HepG2 (cell line): ENCODE data around the gene PIK3C3. TPM values are rescaled to one million over a fixed set of nuclear protein-coding genes. Genes with fewer than 3 reads are reported as not detected.

Experiments
- ATAC-seq: fragments of 200-7000 bp; cut with Tn5 transposase; 3 replicates; pipeline ENCODE4 v1.9.1; 2020; ENCODE audit warnings: mild to moderate bottlenecking, moderate library complexity
- BruUV-seq: library from RNA; stranded (reverse); fragments of 400-500 nt; replicated peaks from 2 replicates; lab custom pipeline; 2021; lab: Mats Ljungman, UMichigan
- CTCF ChIA-PET: fragments of 300-600 bp; formaldehyde crosslinking; extraction: SDS; loops from one replicate; lab custom pipeline; 2021; ENCODE audit warnings: low total read pairs, inconsistent platforms, low intra/inter-chr PET ratio; lab: Yijun Ruan, JAX
- POLR2A ChIA-PET: fragments of 350-600 bp; sonication (Branson Sonifier 250); formaldehyde crosslinking; loops from one replicate; lab custom pipeline; 2020; ENCODE audit warnings: antibody characterized with exemption, inconsistent platforms; lab: Yijun Ruan, JAX
- DNase-seq: peaks from one replicate; pipeline ENCODE4 v3.0.0-alpha.2; 2015; ENCODE audit warnings: low spot score
- FAIRE-seq: peaks from 3 replicates; lab custom pipeline; 2011; peaks lifted over from hg19 to GRCh38; lab: Jason Lieb, UNC
- H2AFZ ChIP-seq: one replicate; pipeline ENCODE4 v1.6.1; 2011; ENCODE audit warnings: low read length, inconsistent platforms
- H3K27ac ChIP-seq: fragments of 300-600 bp; 3 replicates; pipeline ENCODE4 v1.8.0; 2011; ENCODE audit warnings: mixed run types, mild to moderate bottlenecking, mixed read lengths, low read length, inconsistent platforms; ENCODE audit not compliant: insufficient read depth; ENCODE audit errors: extremely low read length
- H3K27me3 ChIP-seq, 2 experiments: fragments of 200-600 bp in 1 of 2; 2 replicates in 1 of 2; 3 replicates in 1 of 2; pipeline versions ENCODE4 v1.6.0 to v1.8.0; 2011; ENCODE audit warnings: low read length in 2 of 2, mild to moderate bottlenecking in 2 of 2, moderate library complexity in 2 of 2, inconsistent platforms in 1 of 2; ENCODE audit not compliant: insufficient read depth in 2 of 2, control insufficient read depth in 1 of 2
- H3K36me3 ChIP-seq, 2 experiments: fragments of 200-600 bp in 1 of 2; replicated peaks in 1 of 2; 2 replicates in 1 of 2; 3 replicates in 1 of 2; pipeline versions ENCODE4 v1.5.1 to v1.8.0; 2011; ENCODE audit warnings: low read length in 2 of 2, inconsistent platforms in 1 of 2; ENCODE audit not compliant: insufficient read depth in 2 of 2, control insufficient read depth in 1 of 2
- H3K4me1 ChIP-seq: 2 replicates; pipeline ENCODE4 v1.5.1; 2012; ENCODE audit warnings: low read length, inconsistent platforms; ENCODE audit not compliant: insufficient read depth
- H3K4me2 ChIP-seq: 2 replicates; pipeline ENCODE4 v1.6.0; 2011; ENCODE audit warnings: low read depth, low read length, inconsistent platforms
- H3K4me3 ChIP-seq, 3 experiments: fragments of 200-600 bp in 1 of 3; sonication (generic), shearing (Covaris generic) in 1 of 3; replicated peaks in 1 of 3; 2 replicates each; pipeline ENCODE4 v1.5.1; 2011 to 2016; ENCODE audit warnings: low read length in 3 of 3, inconsistent platforms in 2 of 3, low read depth in 2 of 3, mild to moderate bottlenecking in 2 of 3, control low read depth in 1 of 3, mixed read lengths in 1 of 3; ENCODE audit not compliant: insufficient read depth in 1 of 3
- H3K79me2 ChIP-seq: one replicate; pipeline ENCODE4 v1.6.1; 2011; ENCODE audit warnings: low read length, inconsistent platforms; ENCODE audit not compliant: insufficient read depth
- H3K9ac ChIP-seq: 2 replicates; pipeline ENCODE4 v1.6.0; 2011; ENCODE audit warnings: mild to moderate bottlenecking, low read depth, low read length, inconsistent platforms; ENCODE audit not compliant: insufficient read depth
- H3K9me3 ChIP-seq: 2 replicates; pipeline ENCODE4 v1.5.1; 2012; ENCODE audit warnings: mild to moderate bottlenecking, low read length
- H4K20me1 ChIP-seq: 2 replicates; pipeline ENCODE4 v1.6.0; 2011; ENCODE audit warnings: inconsistent platforms, mild to moderate bottlenecking, low read length, moderate library complexity; ENCODE audit not compliant: insufficient read depth
- AGO2 ChIP-seq: fragments of 200-400 bp; formaldehyde crosslinking; optimal IDR thresholded peaks from 2 replicates; pipeline ENCODE3; 2017; ENCODE audit warnings: mild to moderate bottlenecking, low read depth, low read length, moderate library complexity
- MAF1 ChIP-seq: sonication (generic); formaldehyde crosslinking; IDR thresholded peaks from 2 replicates; pipeline ENCODE4 v1.5.0; 2020; ENCODE audit warnings: missing genetic modification reagents, borderline replicate concordance
- MZF1 ChIP-seq: sonication (generic); formaldehyde crosslinking; IDR thresholded peaks from 2 replicates; pipeline ENCODE4 v1.8.1; 2023; ENCODE audit warnings: mild to moderate bottlenecking, missing genetic modification reagents, borderline replicate concordance
- PCBP2 ChIP-seq: fragments of 200-400 bp; formaldehyde crosslinking; optimal IDR thresholded peaks from 2 replicates; pipeline ENCODE3; 2018; ENCODE audit warnings: low read length, low read depth; ENCODE audit not compliant: poor library complexity, severe bottlenecking
- TP53 ChIP-seq: sonication (generic); formaldehyde crosslinking; conservative IDR thresholded peaks from 2 replicates; pipeline ENCODE4 v1.4.0; 2020; ENCODE audit warnings: missing genetic modification reagents
- ZNF83 ChIP-seq: sonication (generic); formaldehyde crosslinking; IDR thresholded peaks from 2 replicates; pipeline ENCODE4 v1.4.0; 2020; ENCODE audit warnings: missing genetic modification reagents, mild to moderate bottlenecking, borderline replicate concordance
- ZNF841 ChIP-seq: sonication (generic); formaldehyde crosslinking; IDR thresholded peaks from 2 replicates; pipeline ENCODE4 v1.8.1; 2023; ENCODE audit warnings: missing genetic modification reagents, borderline replicate concordance
- WGBS: methylation state at CpG from one replicate; pipeline ENCODE4 v1.1.6; 2017; ENCODE audit warnings: low lambda C conversion rate; 5-methylcytosine and 5-hydroxymethylcytosine counted together
- in situ Hi-C: cut with HindIII; loops from 2 replicates; pipeline ENCODE4 v1.10.0; 2017; ENCODE audit warnings: low pct_unique_long_range_greater_than_20kb; ENCODE audit not compliant: extremely low pct_ligation_motif_present
- intact Hi-C: fragments of 100-400 bp; cut with micrococcal nuclease; formaldehyde crosslinking; loops from one replicate; pipeline ENCODE4 v1.10.0; 2022; ENCODE audit not compliant: unreplicated experiment
- polyA plus RNA-seq, 8 experiments: library from polyadenylated mRNA; depleted of rRNA in 3 of 8; stranded (reverse) in 7 of 8; unstranded in 1 of 8; fragments of >200 nt; fragmentation: Illumina TruSeq in 4 of 8; extraction: Trizol in 4 of 8; gene quantifications; 2 replicates each; pipeline versions ENCODE4 v1.2.1 to v1.2.3, GENCODE V29; 2011 to 2016; ENCODE audit warnings: low read depth in 4 of 8, missing spikeins in 1 of 8, mixed read lengths in 1 of 8; ENCODE audit not compliant: insufficient read depth in 1 of 8
- total RNA-seq, 5 experiments: library from RNA; depleted of rRNA; stranded (reverse); fragments of >200 nt; fragmentation: Illumina TruSeq; extraction: Trizol; gene quantifications; 2 replicates each; pipeline ENCODE4 v1.2.3, GENCODE V29; 2016; ENCODE audit warnings: low read depth in 1 of 5
- TF ChIP-seq, protein P1 (sequence below): sonication (generic); formaldehyde crosslinking; IDR thresholded peaks from 2 replicates; pipeline ENCODE4 v1.4.0; 2020; ENCODE audit warnings: mild to moderate bottlenecking, missing genetic modification reagents, borderline replicate concordance

PIK3C3 gene
- total and polyA plus RNA-seq, 2 of the 13 experiments (the other 11 are each of a cell fraction or from before 2014, with no cell fraction given) = 42.8 to 46.4 TPM

DNA sequence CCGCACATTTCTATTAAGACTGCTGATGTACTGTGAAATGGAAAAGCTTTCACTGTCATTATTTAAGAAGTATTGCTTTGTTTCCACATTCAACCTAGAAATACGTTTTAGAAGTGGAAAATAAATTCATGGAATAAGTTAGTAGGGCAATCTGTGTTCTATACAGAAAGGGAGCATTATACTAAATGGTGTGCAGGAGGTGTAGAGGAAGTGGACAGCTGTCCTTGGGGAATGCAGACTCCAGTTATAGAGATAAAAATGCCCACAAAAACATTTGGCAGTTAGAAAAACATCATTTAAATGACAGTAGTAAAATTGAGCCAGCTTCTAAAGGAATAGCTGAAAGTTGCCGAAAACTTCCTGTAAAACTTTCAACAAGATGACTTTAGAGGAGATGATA lies 46.8 kb downstream of the PIK3C3 start (continued):
- TF ChIP-seq, protein P1, sequence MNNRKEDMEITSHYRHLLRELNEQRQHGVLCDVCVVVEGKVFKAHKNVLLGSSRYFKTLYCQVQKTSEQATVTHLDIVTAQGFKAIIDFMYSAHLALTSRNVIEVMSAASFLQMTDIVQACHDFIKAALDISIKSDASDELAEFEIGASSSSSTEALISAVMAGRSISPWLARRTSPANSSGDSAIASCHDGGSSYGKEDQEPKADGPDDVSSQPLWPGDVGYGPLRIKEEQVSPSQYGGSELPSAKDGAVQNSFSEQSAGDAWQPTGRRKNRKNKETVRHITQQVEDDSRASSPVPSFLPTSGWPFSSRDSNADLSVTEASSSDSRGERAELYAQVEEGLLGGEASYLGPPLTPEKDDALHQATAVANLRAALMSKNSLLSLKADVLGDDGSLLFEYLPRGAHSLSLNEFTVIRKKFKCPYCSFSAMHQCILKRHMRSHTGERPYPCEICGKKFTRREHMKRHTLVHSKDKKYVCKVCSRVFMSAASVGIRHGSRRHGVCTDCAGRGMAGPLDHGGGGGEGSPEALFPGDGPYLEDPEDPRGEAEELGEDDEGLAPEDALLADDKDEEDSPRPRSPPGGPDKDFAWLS (CRISPR knock-in tag) = no peak
- TF ChIP-seq MZF1 (CRISPR knock-in tag) (no peak), MAF1 (CRISPR knock-in tag) (no peak), ZNF841 (CRISPR knock-in tag) (no peak), PCBP2 (no peak), AGO2 (no peak)
- TF ChIP-seq, all 625 proteins: peak for 0

DNA sequence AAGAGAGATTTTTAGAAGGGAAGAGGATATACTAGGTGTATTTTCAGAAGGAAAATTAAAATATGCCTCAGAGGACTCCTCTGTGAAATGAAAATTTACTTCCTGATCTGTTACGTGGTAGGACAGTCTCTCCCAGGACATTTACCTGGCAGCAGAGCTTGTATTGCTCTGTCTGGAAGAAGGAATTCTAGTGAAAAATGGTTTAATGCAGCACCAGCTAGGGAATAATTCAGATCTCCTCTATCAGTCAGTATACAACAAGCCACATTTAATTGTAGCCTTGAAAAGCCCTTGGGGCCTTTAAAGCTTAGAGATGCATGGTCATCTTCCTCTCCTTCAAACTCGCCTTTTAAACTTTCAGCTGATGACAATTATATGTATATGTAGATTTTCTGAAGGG lies 49.6 kb downstream of the PIK3C3 start:
- Histone ChIP-seq H3K4me3 (no peak overlapping the region), H3K4me2 (no peak overlapping the region), H3K27me3 (no peaks in the 10 kb centered on the region), H3K9ac (no peak overlapping the region), H3K9me3 (no peaks in the 10 kb centered on the region), H3K4me1 (no peaks in the 10 kb centered on the region), H3K79me2 (no peaks in the 10 kb centered on the region), H3K36me3 (peaks cover 4 to 42% of the 10 kb centered on the region in 2 experiments), H3K27ac (no peak overlapping the region), H4K20me1 (no peaks in the 10 kb centered on the region; the same call in 1 of the 2 replicates), H2AFZ (no peak overlapping the region)
- DNase-seq = no peak
- TF ChIP-seq ZNF83 (CRISPR knock-in tag) (no peak), TP53 (CRISPR knock-in tag) (no peak)
- WGBS = 97% methylated on average over 2 of the region's 2 CpGs
- intact Hi-C loops = no loop called here
- BruUV-seq = no TSS peak
- CTCF ChIA-PET = no interaction called here
- no peak for ATAC-seq
- in situ Hi-C loops = no loop called here
- FAIRE-seq = no peak
- POLR2A ChIA-PET = no interaction called here
